IPS DF 4.7 (cell line): Measurements from ENCODE around the gene TMEM61.

Experiments used
- DNase-seq: peaks from one replicate; pipeline ENCODE4 v3.0.0-alpha.2; 2013; ENCODE audit warnings: low spot score; ENCODE audit errors: extremely low read depth

TMEM61 gene

GRCh38 chr1:55037733-55038551 lies 57.5 kb downstream of the TMEM61 start:
- DNase-seq, result no peak

GRCh38 chr1:55038552-55038838 lies 58.1 kb downstream of the TMEM61 start:
- no peak for DNase-seq

- DNase-seq, result no peak
These were observed 58.5 kb downstream of the TMEM61 start for GRCh38 chr1:55038974-55039341.

GRCh38 chr1:55039342-55040082 lies 59.1 kb downstream of the TMEM61 start, which contains the start of gene PCSK9:
Gene PCSK9, plus strand, starts transcription at chr1:55039548. Its CDS starts 290 bp downstream, at chr1:55039838.
- DNase-seq, result no peak

GRCh38 chr1:55040083-55040932 lies 59.9 kb downstream of the TMEM61 start:
- no peak for DNase-seq

GRCh38 chr1:55040933-55041494 lies 60.6 kb downstream of the TMEM61 start:
- DNase-seq, result no peak

GRCh38 chr1:55041613-55042012 lies 61.2 kb downstream of the TMEM61 start:
- no peak for DNase-seq
